C4-2B (cell line): ENCODE data around the gene GRID1.

Experiments used
- ZFX ChIP-seq: fragments of 450-650 bp; IDR thresholded peaks from 2 replicates; pipeline ENCODE4 v1.6.1; 2017
- TF ChIP-seq, protein P1 (sequence below): fragments of 450-650 bp; conservative IDR thresholded peaks from 2 replicates; pipeline ENCODE4 v1.5.1; 2017; ENCODE audit warnings: mild to moderate bottlenecking

DNA sequence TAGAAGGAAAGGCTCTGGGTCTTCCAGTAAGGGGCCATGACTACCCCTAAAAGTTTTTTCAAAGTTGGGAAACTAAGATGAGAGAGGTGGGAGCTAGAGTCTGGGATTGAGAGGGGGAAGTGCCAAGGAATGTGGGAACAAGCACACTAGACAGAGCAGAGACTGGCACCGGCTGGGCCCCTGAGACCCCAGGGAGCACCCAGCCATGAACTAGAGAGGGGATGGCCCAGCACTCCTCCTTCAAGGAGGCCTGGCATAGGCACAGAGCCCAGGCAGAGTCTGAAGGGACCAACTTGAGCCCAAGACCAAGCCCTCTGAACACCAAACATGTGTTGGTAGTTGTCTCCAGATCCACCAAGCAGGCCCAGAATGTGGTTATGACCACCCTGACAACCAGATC is 119.0 kb downstream of the GRID1 start:
- TF ChIP-seq, protein P1, sequence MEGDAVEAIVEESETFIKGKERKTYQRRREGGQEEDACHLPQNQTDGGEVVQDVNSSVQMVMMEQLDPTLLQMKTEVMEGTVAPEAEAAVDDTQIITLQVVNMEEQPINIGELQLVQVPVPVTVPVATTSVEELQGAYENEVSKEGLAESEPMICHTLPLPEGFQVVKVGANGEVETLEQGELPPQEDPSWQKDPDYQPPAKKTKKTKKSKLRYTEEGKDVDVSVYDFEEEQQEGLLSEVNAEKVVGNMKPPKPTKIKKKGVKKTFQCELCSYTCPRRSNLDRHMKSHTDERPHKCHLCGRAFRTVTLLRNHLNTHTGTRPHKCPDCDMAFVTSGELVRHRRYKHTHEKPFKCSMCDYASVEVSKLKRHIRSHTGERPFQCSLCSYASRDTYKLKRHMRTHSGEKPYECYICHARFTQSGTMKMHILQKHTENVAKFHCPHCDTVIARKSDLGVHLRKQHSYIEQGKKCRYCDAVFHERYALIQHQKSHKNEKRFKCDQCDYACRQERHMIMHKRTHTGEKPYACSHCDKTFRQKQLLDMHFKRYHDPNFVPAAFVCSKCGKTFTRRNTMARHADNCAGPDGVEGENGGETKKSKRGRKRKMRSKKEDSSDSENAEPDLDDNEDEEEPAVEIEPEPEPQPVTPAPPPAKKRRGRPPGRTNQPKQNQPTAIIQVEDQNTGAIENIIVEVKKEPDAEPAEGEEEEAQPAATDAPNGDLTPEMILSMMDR = no peak
- no peak for TF ChIP-seq ZFX
